Femur (tissue), 1 donor: ENCODE data around the gene EFCAB6.
A peak's percentile ranks its signal among the peaks of the same experiment; 100 is the strongest.

Experiments
- DNase-seq: peaks from one replicate; pipeline ENCODE4 v3.0.0-alpha.2; 2017

Gene EFCAB6

GRCh38 chr22:43744700-43745410 is 67.2 kb downstream of the EFCAB6 start:
- no peak for DNase-seq

DNA sequence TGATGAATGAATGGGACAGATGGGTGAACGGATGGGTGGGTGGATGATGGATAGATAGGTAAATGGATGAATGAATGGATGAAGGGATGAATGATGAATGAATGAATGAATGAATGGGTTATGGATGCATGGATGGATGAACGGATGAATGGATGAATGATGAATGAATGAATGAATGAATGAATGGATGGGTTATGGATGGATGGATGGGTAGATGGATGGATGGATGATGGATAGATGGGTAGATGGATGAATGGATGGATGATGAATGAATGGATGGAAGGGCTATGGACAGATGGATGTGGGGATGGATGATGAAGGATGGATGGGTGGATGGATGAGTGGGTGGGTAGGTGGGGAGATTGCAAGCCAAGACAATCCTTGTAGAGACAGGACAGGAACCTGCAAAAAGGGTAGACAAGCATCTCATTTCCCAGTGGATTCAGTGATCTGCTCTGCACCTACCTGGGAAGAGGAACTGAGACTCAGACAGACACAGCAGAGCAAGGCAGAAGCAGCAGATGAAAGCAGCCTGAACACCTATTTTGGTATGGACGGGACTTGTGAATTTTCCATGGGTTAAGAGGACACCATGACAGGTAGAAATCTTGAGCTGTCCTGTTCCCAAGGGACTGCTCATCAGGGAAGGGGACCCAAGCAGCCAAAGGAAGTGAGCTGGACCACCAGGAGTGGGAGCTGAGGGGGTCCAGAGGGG is 68.0 kb downstream of the EFCAB6 start:
- DNase-seq, result no peak

- no peak for DNase-seq
Observed at GRCh38 chr22:43743131-43743530, 69.0 kb downstream of the EFCAB6 start.

- no peak for DNase-seq
Observed at GRCh38 chr22:43742154-43742950, 69.8 kb downstream of the EFCAB6 start.

- DNase-seq, result no peak
Observed at GRCh38 chr22:43740587-43741270, 71.4 kb downstream of the EFCAB6 start.

GRCh38 chr22:43739851-43740379 is 72.2 kb downstream of the EFCAB6 start:
- no peak for DNase-seq

GRCh38 chr22:43737150-43737828 is 74.8 kb downstream of the EFCAB6 start:
- no peak for DNase-seq

DNA sequence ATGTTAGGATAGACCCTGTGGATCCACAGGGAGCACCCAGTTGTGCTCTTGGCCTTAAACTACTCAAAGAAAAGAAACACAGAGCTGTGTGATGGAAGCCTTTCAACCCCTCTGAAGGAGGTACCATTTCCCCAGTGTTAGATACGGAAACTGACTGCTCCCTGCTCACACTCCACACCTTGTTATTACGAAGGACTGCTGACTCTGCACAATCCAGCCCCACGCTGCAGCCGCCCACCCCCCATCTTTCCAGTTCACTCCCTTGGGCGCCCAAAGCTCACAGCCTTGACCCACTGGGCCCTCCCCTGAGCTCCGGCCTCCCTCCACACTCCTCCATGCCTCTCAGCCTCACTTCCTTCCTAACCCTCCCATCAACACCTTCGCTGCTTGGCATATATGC is 75.5 kb downstream of the EFCAB6 start:
- DNase-seq, result no peak

- DNase-seq, result no peak
Observed at GRCh38 chr22:43734370-43735150, 77.5 kb downstream of the EFCAB6 start.

DNA sequence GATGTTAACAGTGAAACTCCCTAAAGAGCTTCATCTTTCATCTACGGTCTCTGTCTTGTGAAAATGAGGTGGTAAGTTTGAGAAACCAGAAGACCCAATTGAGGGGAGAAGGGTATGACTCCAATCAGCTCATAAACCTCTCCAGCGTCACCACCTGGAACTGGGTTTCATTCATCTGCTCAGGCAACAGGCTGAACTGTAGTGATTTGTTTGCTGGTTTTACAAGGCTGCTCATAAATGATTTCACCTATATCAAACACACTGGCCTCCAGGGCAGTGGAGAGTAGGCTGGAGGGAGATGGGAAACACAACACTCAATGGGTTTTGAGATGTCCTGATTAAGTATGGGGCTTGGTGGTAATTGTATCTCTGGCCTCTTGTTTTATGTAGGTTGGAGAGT is 79.0 kb downstream of the EFCAB6 start:
- DNase-seq, result no peak

GRCh38 chr22:43731988-43732387 is 80.1 kb downstream of the EFCAB6 start:
- DNase-seq, result no peak

DNA sequence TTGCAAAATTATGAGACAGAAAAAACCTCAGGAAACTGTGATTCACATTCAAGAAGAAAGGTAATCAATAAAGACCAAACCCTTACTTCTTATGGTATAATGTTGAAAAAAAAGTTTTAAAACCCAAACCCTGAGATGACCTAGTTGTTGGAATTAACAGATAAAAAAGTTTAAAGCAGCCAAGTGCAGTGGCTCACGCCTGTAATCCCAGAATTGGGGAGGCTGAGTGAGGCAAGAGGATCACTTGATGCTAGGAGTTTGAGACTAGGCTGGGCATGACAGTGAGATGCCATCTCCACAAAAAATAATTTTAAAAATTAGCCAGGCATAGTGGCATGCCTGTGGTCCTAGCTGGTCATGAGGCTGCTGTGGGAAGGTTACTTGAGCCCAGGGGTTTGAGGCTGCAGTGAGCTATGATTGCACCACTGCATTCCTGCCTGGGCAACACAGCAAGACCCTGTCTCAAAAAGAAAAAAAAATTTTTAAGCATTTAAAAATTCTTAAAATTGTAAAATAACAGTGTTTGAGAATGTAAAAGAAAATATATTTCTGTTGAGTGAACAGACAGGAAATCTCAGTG is 85.1 kb downstream of the EFCAB6 start:
- no peak for DNase-seq

- DNase-seq, result peak; percentile 49
Observed at GRCh38 chr22:43726322-43726721, 85.8 kb downstream of the EFCAB6 start.

DNA sequence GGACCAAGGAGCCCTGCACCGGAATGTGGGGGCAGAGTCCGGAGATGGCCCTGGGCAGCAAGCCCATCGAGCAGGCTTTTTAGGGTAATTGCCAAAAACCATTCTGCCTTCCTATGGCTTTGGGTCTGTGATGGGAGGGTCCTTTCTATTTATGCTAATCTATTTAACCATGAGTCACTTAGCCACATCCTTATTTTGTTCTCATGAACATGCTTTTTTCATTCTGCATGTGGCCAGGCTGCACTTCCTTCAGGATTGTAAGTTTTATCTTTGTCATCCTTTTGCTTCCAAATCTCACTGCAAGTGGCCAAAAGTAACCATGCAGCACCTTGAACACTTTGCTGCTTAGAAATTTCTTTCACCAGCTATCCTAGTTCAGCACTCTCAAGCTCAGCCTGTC is 88.3 kb downstream of the EFCAB6 start:
- DNase-seq, result no peak

DNA sequence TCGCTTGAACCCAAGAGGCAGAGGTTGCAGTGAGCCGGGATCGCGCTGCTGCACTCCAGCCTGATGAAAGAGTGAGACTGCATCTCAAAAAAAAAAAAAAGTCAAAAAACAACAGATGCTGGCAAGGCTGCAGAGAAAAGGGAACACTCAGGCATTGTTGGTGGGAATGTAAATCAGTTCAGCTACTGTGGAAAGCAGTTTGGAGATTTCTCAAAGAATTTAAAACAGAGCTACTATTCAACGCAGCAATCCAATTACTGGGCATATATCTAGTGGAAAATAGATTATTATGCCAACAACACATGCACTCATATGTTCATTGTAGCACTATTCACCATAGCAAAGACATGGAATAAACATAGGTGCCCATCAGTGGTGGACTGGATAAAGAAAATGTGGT is 89.7 kb downstream of the EFCAB6 start:
- DNase-seq, result no peak

- DNase-seq, result no peak
Observed at GRCh38 chr22:43720716-43721115, 91.4 kb downstream of the EFCAB6 start.

DNA sequence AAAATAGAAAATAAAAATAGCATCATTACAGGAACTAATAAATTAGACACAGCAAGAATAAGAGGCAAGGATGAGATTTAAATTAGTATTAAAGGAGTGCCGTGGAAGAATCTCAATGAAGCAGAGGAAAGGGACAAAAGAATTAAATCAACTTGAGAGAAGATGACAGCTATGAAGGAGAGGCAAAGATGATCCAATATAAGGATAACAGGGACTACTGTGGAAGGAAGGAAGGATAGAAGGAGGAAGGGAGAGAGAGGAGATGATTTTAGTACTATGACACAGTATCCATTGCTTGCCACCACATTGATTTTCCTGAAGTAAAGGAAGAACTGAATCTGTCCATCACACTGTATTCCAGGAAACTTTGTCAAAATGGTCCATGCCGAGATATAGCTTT is 98.0 kb downstream of the EFCAB6 start:
- no peak for DNase-seq

DNA sequence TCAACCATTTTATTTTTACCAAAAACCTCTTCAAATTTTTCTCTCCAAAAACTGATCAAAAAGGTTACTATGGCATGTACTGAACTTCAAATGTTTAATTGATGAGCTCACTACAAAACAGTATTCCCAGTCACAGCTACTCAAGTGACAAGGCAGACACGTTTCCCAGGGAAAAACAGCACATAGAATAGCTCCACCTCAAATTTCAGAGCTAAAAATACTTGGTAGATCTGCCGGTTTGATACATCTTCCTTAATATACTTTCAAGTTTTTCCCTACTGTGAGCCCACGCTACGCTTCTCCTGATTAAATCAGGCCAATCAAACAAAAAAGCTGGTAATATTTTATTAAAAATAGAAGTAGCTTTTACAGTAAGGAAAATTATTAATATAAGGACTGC is 100.4 kb downstream of the EFCAB6 start:
- DNase-seq, result no peak

GRCh38 chr22:43707648-43708047 is 104.5 kb downstream of the EFCAB6 start:
- DNase-seq, result no peak

DNA sequence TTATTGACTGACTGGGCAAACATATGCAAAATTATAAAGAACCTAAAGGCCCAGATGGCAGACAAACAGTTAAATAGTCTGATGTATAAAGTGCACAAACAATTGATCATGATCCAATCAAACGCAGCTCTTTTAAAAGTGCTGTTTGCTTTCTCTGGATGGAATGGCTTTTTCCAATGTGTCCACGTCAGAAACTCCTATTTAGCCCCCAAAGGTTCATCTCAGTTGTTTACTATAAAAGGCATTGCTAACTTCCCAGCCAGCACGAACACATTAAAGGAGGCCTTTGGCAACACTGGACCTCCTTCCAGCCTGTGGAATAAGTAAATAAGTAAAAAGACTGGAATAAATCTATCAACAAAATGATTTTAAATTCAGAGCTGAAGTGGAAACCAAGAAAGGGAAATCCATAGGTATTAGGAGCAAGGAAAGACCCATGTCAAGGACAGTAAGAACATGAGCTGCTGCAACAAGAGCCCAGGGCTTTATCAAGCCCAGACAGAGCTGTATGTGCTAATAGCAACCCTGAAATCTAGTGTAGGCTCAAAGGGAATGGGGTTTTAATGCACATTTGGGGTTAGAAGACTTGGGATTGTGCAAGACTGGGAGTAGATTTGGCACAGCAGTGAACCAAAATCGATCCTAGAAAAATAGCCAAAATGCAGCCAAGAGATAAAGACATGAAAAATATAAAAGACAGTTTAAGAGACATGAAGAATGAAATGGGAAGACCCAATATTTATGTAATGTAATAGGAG is 105.4 kb downstream of the EFCAB6 start:
- no peak for DNase-seq
